Measurements from ENCODE around the gene KLHL14.
"Not testable (repeated sequence)": the region's sequence is repeated elsewhere in the genome, so short reads cannot be mapped to it uniquely, and the experiment has no call there.

KLHL14 gene

DNA sequence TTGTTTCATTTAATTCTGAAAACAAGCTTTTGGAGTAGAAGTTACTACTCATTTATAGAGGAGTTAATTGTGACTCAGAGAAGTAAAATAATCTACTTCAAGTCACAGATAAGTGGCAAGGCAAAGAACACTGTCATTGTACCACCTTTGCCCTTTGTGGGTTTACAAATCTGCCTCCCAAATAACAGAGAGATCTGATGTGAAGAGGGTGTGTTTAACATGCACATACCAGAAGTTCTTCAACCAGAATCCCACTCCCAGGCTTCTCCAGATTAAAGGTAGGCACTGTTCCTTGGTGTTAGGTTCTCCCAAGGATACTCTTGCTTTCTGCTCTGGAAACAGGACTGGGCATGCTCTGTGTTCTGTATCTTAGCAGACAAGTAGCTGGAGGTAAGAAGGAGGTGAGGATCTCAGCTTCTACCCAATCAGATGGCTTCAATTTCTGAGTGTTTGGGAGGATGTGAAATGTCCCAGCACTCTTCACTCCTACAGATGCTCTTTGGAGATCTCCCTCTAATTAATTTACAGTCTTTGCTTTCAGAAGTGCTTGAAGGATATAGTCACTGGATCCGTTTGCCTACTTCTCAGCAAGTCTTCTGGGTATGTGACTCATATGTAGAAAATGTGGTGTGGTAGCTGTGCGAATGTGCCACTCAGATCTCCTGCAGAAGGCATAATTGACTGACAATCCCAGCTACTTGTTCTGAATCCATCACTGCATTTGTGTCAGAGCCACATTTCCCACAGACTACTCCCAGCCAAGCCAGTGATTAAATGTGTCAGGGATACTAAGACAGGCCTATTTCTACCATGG, 111.1 kb downstream of the KLHL14 start:
- Histone ChIP-seq H3K4me1 (no peaks in the 10 kb centered on the region), H4K20me1 (no peaks in the 10 kb centered on the region), H3K4me2 (no peak overlapping the region), H3K27ac (no peak overlapping the region), H3K4me3 (no peak overlapping the region), H3K36me3 (no peaks in the 10 kb centered on the region), H3K27me3 (no peaks in the 10 kb centered on the region), H3K9ac (no peak overlapping the region), H3K9me3 (replicated peaks in 1 of 11) (peaks cover 0 to 17% (median 8%) of the 10 kb centered on the region in 11 experiments; a peak in 8 of 22 replicates)
- no peak for TF ChIP-seq Cebpa-rat (IDR thresholded peaks at IDR 0.05)

DNA sequence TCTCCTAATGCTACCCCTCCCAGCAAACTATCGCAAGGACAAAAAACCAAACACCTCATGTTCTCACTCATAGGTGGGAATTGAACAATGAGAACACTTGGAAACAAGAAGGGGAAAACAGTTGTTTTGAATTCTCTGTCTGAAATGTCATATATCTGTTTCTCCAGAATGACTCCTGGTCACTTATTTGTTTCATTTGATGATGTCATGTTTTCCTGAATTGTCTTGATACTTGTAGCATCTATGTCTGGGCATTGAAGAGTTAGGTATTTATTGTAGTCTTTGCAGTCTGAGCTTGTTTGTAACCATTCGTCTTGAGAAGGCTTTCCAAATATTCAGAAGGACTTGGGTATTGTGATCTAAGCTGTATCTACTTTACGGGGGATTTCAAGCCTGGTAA, 118.3 kb downstream of the KLHL14 start:
- not testable (repeated sequence) for H3K27ac ChIP-seq, H3K4me3 ChIP-seq, H4K20me1 ChIP-seq, H3K36me3 ChIP-seq, H3K4me1 ChIP-seq, H3K9ac ChIP-seq, H3K27me3 ChIP-seq, H3K4me2 ChIP-seq
- H3K9me3 ChIP-seq (replicated peaks in 1 of 11) = peaks cover 0 to 11% (median 7%) of the 10 kb centered on the region in 11 experiments; a peak in 8 of 22 replicates

DNA sequence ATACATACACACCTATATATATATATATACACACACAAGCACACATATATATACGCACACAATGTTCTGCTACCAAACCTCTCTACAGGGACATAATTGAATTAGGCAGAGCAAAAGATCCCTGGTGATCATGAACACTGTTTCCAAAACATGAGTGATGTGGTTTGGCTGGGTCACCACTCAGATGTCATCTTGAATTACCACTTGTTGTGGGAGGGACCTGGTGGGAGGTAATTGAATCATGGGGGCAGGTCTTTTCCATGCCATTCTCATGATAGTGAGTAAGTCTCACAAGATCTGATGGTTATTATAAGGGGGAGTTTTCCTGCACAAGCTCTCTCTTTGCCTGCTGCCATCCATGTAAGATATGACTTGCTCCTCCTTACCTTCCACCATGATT, 135.2 kb downstream of the KLHL14 start:
- H3K4me3 ChIP-seq; H3K36me3 ChIP-seq; H3K9me3 ChIP-seq (replicated peaks in 1 of 11); H3K4me1 ChIP-seq; H3K9ac ChIP-seq; H4K20me1 ChIP-seq; H3K4me2 ChIP-seq; H3K27me3 ChIP-seq; H3K27ac ChIP-seq: not testable (repeated sequence)

DNA sequence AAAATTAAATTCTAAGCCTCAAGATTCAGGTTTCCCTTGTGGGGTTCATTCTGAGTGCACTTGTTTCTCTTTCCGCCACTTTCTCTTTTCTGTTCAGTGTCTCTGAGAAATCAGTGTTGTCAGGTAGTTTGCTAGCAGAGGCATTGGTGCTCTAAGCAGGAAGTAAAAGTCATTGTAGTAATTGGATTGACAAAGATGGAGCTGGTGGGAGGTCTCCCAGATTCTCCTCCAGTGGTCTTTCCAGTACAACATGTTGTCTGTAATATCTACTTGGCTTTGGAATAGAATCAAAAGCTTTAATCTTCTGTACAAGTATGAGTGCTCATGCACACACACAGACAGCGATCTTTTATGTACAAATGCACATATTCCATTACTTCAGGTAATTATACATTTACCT, 135.6 kb downstream of the KLHL14 start:
- no peaks in the 10 kb centered on the region for H4K20me1 ChIP-seq
- H3K9ac ChIP-seq = no peak overlapping the region
- H3K27me3 ChIP-seq = no peaks in the 10 kb centered on the region
- H3K36me3 ChIP-seq = no peaks in the 10 kb centered on the region
- H3K4me2 ChIP-seq = no peak overlapping the region
- H3K27ac ChIP-seq = no peak overlapping the region
- no peaks in the 10 kb centered on the region for H3K9me3 ChIP-seq (replicated peaks in 1 of 11)
- no peaks in the 10 kb centered on the region for H3K4me1 ChIP-seq
- no peak for TF ChIP-seq Cebpa-rat (IDR thresholded peaks at IDR 0.05)
- H3K4me3 ChIP-seq = no peak overlapping the region

DNA sequence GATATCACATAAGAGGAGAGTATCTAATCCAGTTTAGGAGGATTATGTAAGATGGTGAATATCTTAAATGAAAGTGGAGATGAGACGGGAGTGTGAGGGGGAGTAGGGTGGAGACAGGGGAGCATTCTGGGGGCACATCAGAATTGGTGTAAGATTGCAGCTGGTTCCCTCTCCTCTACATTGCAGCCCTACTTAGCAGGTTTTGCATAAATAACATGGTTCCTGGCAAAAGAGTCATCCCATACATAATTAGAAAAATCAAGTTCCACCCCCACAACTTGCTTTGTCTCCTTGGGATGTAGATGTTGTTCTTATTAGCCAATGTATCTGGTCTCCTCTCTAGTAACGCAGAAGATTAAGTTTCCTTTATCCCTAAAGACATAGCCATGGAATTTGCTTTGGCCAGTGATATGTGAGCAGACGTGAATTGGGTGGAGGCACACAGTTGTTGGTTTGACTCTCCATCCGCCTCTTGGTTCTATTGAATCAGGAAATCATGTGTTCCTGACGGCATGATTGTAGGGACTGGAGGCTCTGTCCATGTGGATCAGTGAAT, 137.9 kb downstream of the KLHL14 start:
- no peaks in the 10 kb centered on the region for H3K9me3 ChIP-seq (replicated peaks in 1 of 11)
- H3K27ac ChIP-seq = no peak overlapping the region
- no peaks in the 10 kb centered on the region for H3K36me3 ChIP-seq
- TF ChIP-seq Cebpa-rat (IDR thresholded peaks at IDR 0.05) = no peak
- no peaks in the 10 kb centered on the region for H4K20me1 ChIP-seq
- H3K4me3 ChIP-seq = no peak overlapping the region
- no peaks in the 10 kb centered on the region for H3K4me1 ChIP-seq
- H3K27me3 ChIP-seq = no peaks in the 10 kb centered on the region
- no peak overlapping the region for H3K4me2 ChIP-seq
- H3K9ac ChIP-seq = no peak overlapping the region

DNA sequence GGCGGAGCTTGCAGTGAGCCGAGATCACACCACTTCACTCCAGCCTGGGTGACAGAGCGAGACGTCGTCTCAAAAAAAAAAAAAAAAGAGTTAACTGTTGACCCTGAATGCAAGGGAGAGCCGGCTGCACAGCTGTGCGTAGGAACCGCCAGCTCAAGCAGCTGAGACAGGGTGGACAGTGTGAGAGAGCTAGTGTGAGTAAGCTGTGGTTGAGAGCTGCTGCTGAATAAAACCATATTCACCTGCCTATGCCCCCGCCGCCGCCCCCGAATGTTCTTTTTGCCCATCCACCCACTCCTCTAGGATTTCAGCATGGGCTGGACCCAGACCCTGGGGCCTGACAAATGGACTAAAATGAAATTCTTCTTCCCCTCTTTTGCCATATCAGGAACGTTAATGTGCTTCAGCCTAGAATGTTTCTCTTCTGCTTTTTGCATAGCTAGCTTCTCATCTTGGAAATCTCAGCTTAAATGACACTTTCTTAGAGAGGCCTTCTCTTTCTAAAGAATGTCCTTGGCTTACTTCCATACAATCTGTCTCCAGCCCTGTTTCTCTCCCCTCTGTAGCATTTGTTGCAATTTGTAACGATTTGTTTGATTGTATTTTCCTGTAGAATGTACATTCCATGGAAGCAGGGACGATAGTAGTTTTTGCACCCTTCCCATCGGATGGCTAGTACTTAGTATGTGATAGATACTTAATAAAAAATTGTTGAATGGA, 142.7 kb downstream of the KLHL14 start:
- Histone ChIP-seq H3K36me3 (no peaks in the 10 kb centered on the region), H3K27me3 (no peaks in the 10 kb centered on the region), H3K4me2 (no peak overlapping the region), H3K9me3 (replicated peaks in 1 of 11) (no peaks in the 10 kb centered on the region), H3K4me3 (no peak overlapping the region), H4K20me1 (no peaks in the 10 kb centered on the region), H3K9ac (no peak overlapping the region), H3K27ac (no peak overlapping the region), H3K4me1 (no peaks in the 10 kb centered on the region)
- TF ChIP-seq Cebpa-rat (IDR thresholded peaks at IDR 0.05) = no peak

DNA sequence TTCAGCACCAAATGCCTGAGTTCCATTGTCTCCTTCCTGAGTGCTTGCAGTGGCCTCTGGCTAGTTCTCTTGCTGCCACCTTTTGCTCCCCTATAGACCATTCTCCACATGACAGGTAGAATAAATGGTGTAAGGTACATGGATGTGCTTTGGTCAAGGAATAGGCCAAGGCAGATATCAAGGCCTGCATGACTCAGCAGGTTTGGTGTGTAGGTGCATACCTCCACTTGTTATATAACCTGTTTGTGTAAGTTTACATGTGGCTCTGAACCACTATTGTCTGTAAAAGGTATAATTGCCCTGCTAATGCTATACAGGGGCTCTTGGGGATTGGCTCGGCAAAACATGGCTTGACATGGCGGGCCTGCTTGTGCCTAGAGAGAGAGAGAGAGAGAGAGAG, 143.5 kb downstream of the KLHL14 start:
- Histone ChIP-seq H3K27me3 (no peaks in the 10 kb centered on the region), H3K4me1 (no peaks in the 10 kb centered on the region), H3K9ac (no peak overlapping the region), H3K4me2 (no peak overlapping the region), H4K20me1 (no peaks in the 10 kb centered on the region), H3K36me3 (no peaks in the 10 kb centered on the region), H3K9me3 (replicated peaks in 1 of 11) (no peaks in the 10 kb centered on the region), H3K27ac (no peak overlapping the region), H3K4me3 (no peak overlapping the region)
- TF ChIP-seq Cebpa-rat (IDR thresholded peaks at IDR 0.05) = no peak

DNA sequence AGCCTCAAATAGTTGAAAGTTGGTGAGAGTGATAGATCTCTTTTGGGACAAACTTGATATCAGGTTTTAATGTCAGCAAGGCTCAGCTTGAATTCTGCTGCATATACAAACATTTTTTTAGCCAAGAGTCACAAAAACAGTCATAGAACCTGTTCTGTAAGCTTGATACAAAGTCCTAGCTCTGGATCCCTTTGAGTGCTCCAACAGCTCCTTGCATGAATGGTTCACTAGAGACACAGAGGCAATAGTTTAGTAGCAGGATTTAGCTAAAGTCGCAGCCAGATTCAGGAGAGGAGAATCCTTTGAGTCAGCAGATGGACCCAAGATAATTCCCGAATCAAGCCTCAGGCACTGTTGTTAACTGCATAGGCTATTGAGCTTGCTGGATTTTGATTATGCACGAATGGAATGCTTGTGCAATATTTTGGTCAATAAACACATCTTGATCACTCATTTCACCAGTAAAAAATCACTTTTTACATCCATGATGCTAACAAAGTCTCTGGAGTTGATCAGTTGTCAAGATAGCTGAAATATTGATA, 148.6 kb downstream of the KLHL14 start:
- Histone ChIP-seq H3K27ac (no peak overlapping the region), H3K27me3 (no peaks in the 10 kb centered on the region), H3K36me3 (no peaks in the 10 kb centered on the region), H3K9ac (no peak overlapping the region), H3K4me3 (no peak overlapping the region), H3K9me3 (replicated peaks in 1 of 11) (no peaks in the 10 kb centered on the region), H3K4me2 (no peak overlapping the region), H4K20me1 (no peaks in the 10 kb centered on the region), H3K4me1 (no peaks in the 10 kb centered on the region)
- no peak for TF ChIP-seq Cebpa-rat (IDR thresholded peaks at IDR 0.05)

DNA sequence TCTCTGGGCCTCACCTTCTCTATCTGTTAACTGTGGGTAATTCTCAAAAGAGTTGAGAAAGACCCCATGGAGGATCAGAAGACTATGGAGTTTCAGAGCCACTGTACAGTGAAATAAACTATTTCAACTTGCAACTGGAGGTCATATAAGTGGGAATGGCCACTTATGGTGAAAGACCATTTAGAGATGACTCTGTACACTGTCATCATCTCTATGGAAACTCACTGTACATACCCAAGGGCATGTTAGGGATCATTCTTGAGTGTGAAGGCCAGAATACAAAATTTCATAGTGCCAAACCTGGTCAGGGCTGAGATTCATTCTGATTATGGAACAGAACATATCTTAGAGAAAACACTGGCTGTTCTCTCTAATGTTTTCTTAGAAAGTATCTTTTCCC, 149.3 kb downstream of the KLHL14 start:
- H3K36me3 ChIP-seq = no peaks in the 10 kb centered on the region
- H3K27ac ChIP-seq = no peak overlapping the region
- H3K9me3 ChIP-seq (replicated peaks in 1 of 11) = no peaks in the 10 kb centered on the region
- TF ChIP-seq Cebpa-rat (IDR thresholded peaks at IDR 0.05) = no peak
- H3K27me3 ChIP-seq = no peaks in the 10 kb centered on the region
- no peaks in the 10 kb centered on the region for H3K4me1 ChIP-seq
- H3K9ac ChIP-seq = no peak overlapping the region
- H3K4me2 ChIP-seq = no peak overlapping the region
- no peaks in the 10 kb centered on the region for H4K20me1 ChIP-seq
- H3K4me3 ChIP-seq = no peak overlapping the region

All from BLaER1 treated with 17β-estradiol and CSF1 and Interleukin-3, amounts not matched to agents 10 nM and 100 nM (cell line).